Measurements from ENCODE around the gene FAM50A.

DNA sequence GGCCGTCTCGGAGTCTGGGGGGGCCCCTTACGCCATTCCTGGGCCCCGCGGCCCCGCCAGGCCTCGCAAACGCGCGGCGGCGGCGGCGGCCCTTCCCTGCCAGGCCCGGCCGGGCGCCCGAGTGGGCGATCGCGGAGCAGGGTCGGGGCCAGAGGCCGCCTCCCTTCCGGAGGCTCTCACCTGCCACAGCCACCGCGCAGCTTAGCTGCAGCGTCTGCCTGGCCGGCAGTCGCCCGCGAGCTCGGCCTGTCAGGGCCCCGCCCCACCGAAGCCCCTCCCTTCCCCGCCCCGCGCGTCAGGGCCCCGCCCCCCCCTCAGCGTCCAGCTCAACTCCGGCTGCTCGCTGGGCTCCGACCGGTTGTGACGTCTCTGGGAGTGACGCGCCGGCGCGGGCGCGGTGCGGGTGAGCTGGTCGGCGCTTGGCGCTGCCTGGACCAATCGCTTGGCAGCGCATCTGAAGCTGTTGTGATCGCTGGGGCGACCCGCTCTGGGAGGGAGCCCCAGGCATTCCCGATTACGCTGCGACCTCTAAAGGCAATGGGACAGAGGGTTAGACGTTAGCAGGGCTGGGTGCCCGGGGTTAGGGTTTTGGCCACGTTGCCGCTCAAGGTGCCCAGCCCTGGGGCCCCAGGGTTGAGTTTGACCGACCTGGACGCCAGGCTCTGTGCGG lies 46.6 kb downstream of the FAM50A start, which contains the start of gene SLC10A3:
- peak; percentile 46 for TF ChIP-seq POLR2A (IDR thresholded peaks at IDR 0.05)
- TF ChIP-seq, protein P1, sequence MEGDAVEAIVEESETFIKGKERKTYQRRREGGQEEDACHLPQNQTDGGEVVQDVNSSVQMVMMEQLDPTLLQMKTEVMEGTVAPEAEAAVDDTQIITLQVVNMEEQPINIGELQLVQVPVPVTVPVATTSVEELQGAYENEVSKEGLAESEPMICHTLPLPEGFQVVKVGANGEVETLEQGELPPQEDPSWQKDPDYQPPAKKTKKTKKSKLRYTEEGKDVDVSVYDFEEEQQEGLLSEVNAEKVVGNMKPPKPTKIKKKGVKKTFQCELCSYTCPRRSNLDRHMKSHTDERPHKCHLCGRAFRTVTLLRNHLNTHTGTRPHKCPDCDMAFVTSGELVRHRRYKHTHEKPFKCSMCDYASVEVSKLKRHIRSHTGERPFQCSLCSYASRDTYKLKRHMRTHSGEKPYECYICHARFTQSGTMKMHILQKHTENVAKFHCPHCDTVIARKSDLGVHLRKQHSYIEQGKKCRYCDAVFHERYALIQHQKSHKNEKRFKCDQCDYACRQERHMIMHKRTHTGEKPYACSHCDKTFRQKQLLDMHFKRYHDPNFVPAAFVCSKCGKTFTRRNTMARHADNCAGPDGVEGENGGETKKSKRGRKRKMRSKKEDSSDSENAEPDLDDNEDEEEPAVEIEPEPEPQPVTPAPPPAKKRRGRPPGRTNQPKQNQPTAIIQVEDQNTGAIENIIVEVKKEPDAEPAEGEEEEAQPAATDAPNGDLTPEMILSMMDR (IDR thresholded peaks at IDR 0.05): no peak
